Measurements from ENCODE around the gene ENTREP1. TPM values are rescaled to one million over a fixed set of nuclear protein-coding genes. Genes with fewer than 3 reads are reported as not detected.
"Not testable (repeated sequence)": the region's sequence is repeated elsewhere in the genome, so short reads cannot be mapped to it uniquely, and the experiment has no call there.

Gene ENTREP1
- total RNA-seq, 1 experiment from 2014 or later = not detected

DNA sequence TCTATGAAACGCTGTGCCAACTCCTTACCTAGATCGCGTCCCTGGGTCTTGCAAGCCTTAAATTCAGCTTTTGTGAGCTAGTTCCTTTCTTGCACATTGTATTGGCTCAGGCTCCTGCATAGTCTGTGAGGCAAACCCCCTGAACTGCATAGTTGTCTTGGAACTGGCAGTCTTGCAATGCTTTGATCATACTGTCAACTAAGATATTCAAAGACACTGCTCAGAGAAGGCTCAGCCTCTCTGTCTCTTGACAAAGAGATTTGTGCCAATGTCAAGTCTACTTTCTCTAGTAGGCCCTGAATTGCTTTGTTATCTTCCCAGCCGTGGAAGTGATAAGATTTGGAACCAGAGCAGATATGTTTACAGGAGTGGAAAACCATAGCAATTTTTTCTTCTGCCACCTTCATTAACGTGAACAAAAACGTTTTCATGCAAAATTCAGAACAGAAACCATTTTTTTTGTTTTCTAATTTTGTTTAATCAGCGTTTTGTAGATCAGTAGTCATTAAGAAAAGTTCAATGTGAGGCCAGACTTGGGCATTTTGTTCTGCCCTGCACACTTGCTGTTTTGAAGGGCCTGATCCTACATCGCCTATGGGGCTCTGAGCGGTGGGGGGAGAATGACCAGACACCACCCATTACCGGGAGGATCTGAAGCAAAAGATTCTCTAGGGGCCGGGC lies 27.6 kb upstream of the ENTREP1 start:
- Histone ChIP-seq H2AFZ (ENCODE audit: low read length) (no peak overlapping the region), H3K9me2 (replicated peaks; ENCODE audit: insufficient read depth, low read length) (no peaks in the 10 kb centered on the region), H3K4me2 (ENCODE audit: low read depth, low read length, poor library complexity, severe bottlenecking) (no peak overlapping the region), H3K27ac (ENCODE audit: low read length) (no peak overlapping the region), H3K4me3 (ENCODE audit: low read length) (no peak overlapping the region), H3K9me3 (ENCODE audit: low read length) (no peaks in the 10 kb centered on the region), H3K79me2 (ENCODE audit: low read length) (no peaks in the 10 kb centered on the region), H3K9ac (ENCODE audit: low read length) (no peak overlapping the region), H3K4me1 (ENCODE audit: low read length) (no peaks in the 10 kb centered on the region), H3K36me3 (ENCODE audit: insufficient read depth, low read length) (no peaks in the 10 kb centered on the region), H4K20me1 (ENCODE audit: insufficient read depth, low read depth, low read length) (no peaks in the 10 kb centered on the region), H3K27me3 (ENCODE audit: low read length) (no peaks in the 10 kb centered on the region)
- no peak for DNase-seq

DNA sequence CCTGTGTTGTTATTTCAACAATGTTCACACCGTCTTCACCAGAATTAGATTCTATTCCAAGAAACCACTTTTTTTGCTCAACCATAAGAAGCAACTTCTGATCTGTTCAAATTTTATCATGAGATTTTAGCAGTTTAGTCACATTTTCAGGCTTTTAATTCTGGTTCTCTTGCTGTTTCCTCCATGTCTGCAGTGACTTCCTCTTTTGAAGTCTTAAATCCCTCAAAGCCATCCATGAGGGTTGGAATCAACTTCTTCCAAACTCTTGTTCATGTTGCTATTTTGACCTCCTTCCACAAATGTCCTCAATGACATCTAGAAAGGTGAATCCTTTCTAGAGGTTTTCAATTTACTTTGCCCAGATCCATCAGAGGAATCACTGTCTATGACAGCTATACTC lies 25.7 kb upstream of the ENTREP1 start:
- Histone ChIP-seq H3K27me3 (ENCODE audit: low read length) (no peaks in the 10 kb centered on the region), H3K9ac (ENCODE audit: low read length) (no peak overlapping the region), H3K27ac (ENCODE audit: low read length) (no peak overlapping the region), H3K36me3 (ENCODE audit: insufficient read depth, low read length) (no peaks in the 10 kb centered on the region), H2AFZ (ENCODE audit: low read length) (no peak overlapping the region), H3K4me2 (ENCODE audit: low read depth, low read length, poor library complexity, severe bottlenecking) (no peak overlapping the region), H3K79me2 (ENCODE audit: low read length) (no peaks in the 10 kb centered on the region), H3K4me1 (ENCODE audit: low read length) (no peaks in the 10 kb centered on the region), H3K4me3 (ENCODE audit: low read length) (no peak overlapping the region), H3K9me2 (replicated peaks; ENCODE audit: insufficient read depth, low read length) (no peaks in the 10 kb centered on the region), H3K9me3 (ENCODE audit: low read length) (no peaks in the 10 kb centered on the region), H4K20me1 (ENCODE audit: insufficient read depth, low read depth, low read length) (no peaks in the 10 kb centered on the region)
- no peak for DNase-seq

DNA sequence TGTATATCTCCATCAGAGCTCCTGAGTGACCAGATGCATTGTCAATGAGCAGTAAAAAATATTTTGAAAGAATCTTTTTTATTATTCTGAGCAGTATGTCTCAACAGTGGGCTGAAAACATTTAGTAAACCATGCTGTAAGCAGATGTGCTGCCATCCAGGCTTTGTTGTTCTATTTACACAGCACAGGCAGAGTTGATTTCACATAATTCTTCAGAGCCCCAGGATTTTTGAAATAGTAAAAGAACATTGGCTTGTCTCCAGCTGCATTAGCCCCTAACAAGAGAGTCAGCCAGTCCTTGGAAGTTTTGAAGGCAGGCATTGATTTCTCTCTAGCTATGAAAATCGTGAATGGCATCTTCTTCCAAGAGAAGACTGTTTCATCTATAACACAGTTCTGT lies 25.2 kb upstream of the ENTREP1 start:
- H3K9ac ChIP-seq (ENCODE audit: low read length) = no peak overlapping the region
- H3K9me3 ChIP-seq (ENCODE audit: low read length) = no peaks in the 10 kb centered on the region
- H2AFZ ChIP-seq (ENCODE audit: low read length) = no peak overlapping the region
- no peaks in the 10 kb centered on the region for H3K9me2 ChIP-seq (replicated peaks; ENCODE audit: insufficient read depth, low read length)
- H3K27me3 ChIP-seq (ENCODE audit: low read length) = no peaks in the 10 kb centered on the region
- H3K4me2 ChIP-seq (ENCODE audit: low read depth, low read length, poor library complexity, severe bottlenecking) = no peak overlapping the region
- no peak for DNase-seq
- H3K4me1 ChIP-seq (ENCODE audit: low read length) = no peaks in the 10 kb centered on the region
- H3K79me2 ChIP-seq (ENCODE audit: low read length) = no peaks in the 10 kb centered on the region
- H3K27ac ChIP-seq (ENCODE audit: low read length) = no peak overlapping the region
- H3K4me3 ChIP-seq (ENCODE audit: low read length) = no peak overlapping the region
- H4K20me1 ChIP-seq (ENCODE audit: insufficient read depth, low read depth, low read length) = no peaks in the 10 kb centered on the region
- no peaks in the 10 kb centered on the region for H3K36me3 ChIP-seq (ENCODE audit: insufficient read depth, low read length)

DNA sequence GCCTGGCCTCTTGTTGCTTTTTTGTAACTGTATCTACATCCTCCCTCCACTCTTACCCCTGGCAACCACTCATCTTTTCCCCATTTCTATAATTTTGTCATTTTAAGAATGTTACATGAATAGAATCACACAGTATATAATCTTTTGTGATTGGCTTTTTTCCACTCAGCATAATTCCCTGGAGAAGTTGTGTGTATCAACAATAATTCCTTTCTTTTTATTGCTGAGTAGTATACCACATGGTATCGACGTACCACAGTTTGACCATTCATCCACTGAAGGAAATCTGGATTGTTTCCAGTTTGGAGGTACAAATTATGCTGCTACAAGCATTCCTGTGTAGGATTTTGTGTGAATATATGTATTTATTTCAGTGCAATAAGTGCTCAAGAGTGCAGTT lies 21.7 kb upstream of the ENTREP1 start:
- Histone ChIP-seq H3K9me3 (ENCODE audit: low read length) (no peaks in the 10 kb centered on the region), H3K9ac (ENCODE audit: low read length) (no peak overlapping the region)
- no peak for DNase-seq

GRCh38 chr9:69306895-69307445 lies 18.0 kb upstream of the ENTREP1 start:
- not testable (repeated sequence) for H3K27me3 ChIP-seq (ENCODE audit: low read length); H3K9ac ChIP-seq (ENCODE audit: low read length); H3K9me3 ChIP-seq (ENCODE audit: low read length); H3K36me3 ChIP-seq (ENCODE audit: insufficient read depth, low read length); H3K4me3 ChIP-seq (ENCODE audit: low read length); DNase-seq; H3K9me2 ChIP-seq (replicated peaks; ENCODE audit: insufficient read depth, low read length); H3K4me2 ChIP-seq (ENCODE audit: low read depth, low read length, poor library complexity, severe bottlenecking); H3K4me1 ChIP-seq (ENCODE audit: low read length); H2AFZ ChIP-seq (ENCODE audit: low read length); H3K27ac ChIP-seq (ENCODE audit: low read length); H3K79me2 ChIP-seq (ENCODE audit: low read length); H4K20me1 ChIP-seq (ENCODE audit: insufficient read depth, low read depth, low read length)

More for the DNA sequence above, 21.7 kb upstream of the ENTREP1 start:
- Histone ChIP-seq H3K9me2 (replicated peaks; ENCODE audit: insufficient read depth, low read length) (no peaks in the 10 kb centered on the region), H3K4me1 (ENCODE audit: low read length) (no peaks in the 10 kb centered on the region), H3K27me3 (ENCODE audit: low read length) (no peaks in the 10 kb centered on the region), H3K4me2 (ENCODE audit: low read depth, low read length, poor library complexity, severe bottlenecking) (no peak overlapping the region), H4K20me1 (ENCODE audit: insufficient read depth, low read depth, low read length) (no peaks in the 10 kb centered on the region), H3K27ac (ENCODE audit: low read length) (no peak overlapping the region), H2AFZ (ENCODE audit: low read length) (no peak overlapping the region), H3K4me3 (ENCODE audit: low read length) (no peak overlapping the region), H3K36me3 (ENCODE audit: insufficient read depth, low read length) (no peaks in the 10 kb centered on the region), H3K79me2 (ENCODE audit: low read length) (no peaks in the 10 kb centered on the region)

DNA sequence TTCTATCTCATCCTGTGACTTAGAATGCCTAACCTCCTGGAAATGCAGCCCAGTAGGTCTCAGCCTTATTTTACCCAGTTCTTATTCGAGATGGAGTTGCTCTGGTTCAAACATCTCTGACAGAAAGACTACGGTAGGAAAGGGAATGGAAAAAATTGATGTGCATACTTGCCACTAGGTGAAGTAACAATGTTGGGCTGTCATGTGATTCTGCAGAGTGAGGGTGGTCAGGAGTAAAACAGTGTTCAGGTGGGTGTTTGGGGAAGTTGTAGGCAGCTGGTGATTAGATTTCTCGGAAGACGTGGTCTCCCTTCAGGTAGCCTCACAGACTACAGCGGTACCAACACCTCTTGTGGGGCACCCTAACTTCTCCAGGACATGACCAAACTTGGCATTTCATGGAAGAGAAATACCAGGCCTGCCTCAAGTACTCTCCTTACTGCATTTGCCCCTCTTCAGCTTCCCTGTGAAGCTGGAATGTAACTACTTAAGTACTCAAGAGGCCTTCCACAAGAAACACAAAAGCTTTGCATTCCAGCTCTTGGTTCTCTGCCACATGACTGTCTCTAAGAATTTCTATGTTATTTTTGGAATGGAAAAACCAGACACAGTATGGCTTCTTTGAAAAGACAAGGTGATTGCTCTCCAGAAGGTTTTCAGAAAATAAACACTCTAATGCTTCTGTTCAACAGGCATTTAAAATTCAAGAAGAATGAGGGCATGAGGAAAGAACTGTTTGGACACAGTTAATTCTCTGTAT lies 17.4 kb upstream of the ENTREP1 start:
- no peaks in the 10 kb centered on the region for H4K20me1 ChIP-seq (ENCODE audit: insufficient read depth, low read depth, low read length)
- DNase-seq = no peak
- H3K27me3 ChIP-seq (ENCODE audit: low read length) = no peaks in the 10 kb centered on the region
- no peak overlapping the region for H2AFZ ChIP-seq (ENCODE audit: low read length)
- H3K9ac ChIP-seq (ENCODE audit: low read length) = no peak overlapping the region
- no peak overlapping the region for H3K27ac ChIP-seq (ENCODE audit: low read length)
- H3K4me2 ChIP-seq (ENCODE audit: low read depth, low read length, poor library complexity, severe bottlenecking) = no peak overlapping the region
- H3K4me1 ChIP-seq (ENCODE audit: low read length) = no peaks in the 10 kb centered on the region
- no peaks in the 10 kb centered on the region for H3K79me2 ChIP-seq (ENCODE audit: low read length)
- H3K36me3 ChIP-seq (ENCODE audit: insufficient read depth, low read length) = no peaks in the 10 kb centered on the region
- H3K4me3 ChIP-seq (ENCODE audit: low read length) = no peak overlapping the region
- H3K9me3 ChIP-seq (ENCODE audit: low read length) = peaks cover 3% of the 10 kb centered on the region; the same call in 1 of the 2 replicates
- no peaks in the 10 kb centered on the region for H3K9me2 ChIP-seq (replicated peaks; ENCODE audit: insufficient read depth, low read length)

DNA sequence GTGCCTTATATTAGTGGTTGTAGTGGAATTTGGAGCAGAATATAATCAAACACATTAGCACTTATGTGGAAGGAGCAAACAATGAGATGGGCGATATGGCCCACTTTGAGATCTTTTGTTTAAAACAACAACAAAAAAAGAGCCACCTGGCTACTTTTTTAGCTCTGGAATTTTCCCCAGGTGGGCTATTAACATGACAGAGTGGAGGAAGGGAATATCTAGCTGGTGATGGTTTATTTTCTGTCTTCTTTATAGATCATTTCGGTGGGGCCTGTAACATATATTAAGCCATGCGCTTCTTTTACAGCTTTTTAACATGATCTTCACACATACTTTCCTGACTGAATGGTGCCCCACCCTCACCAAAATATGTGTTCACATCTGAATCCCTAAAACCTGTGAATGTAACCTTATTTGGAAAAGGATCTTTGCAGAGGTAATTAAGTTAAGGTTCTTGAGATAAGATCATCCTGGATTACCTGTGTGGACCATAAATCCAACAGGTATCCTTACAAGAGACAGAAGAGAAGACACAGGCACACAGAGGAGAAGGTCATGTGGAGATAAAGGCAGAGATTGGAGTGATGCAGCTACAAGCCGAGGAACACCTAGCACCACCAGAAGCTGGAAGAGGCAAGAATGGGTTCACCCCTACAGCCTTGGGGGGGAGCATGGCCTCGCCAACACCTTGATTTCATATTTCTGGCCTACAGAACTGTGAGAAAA lies 16.6 kb upstream of the ENTREP1 start:
- H3K9me3 ChIP-seq (ENCODE audit: low read length) = peaks cover 9% of the 10 kb centered on the region; the same call in 1 of the 2 replicates
- DNase-seq = no peak
- H3K4me2 ChIP-seq (ENCODE audit: low read depth, low read length, poor library complexity, severe bottlenecking) = no peak overlapping the region
- no peaks in the 10 kb centered on the region for H3K4me1 ChIP-seq (ENCODE audit: low read length)
- no peaks in the 10 kb centered on the region for H3K36me3 ChIP-seq (ENCODE audit: insufficient read depth, low read length)
- H3K27ac ChIP-seq (ENCODE audit: low read length) = no peak overlapping the region
- H3K4me3 ChIP-seq (ENCODE audit: low read length) = no peak overlapping the region
- no peak overlapping the region for H3K9ac ChIP-seq (ENCODE audit: low read length)
- H3K9me2 ChIP-seq (replicated peaks; ENCODE audit: insufficient read depth, low read length) = no peaks in the 10 kb centered on the region
- H4K20me1 ChIP-seq (ENCODE audit: insufficient read depth, low read depth, low read length) = no peaks in the 10 kb centered on the region
- no peaks in the 10 kb centered on the region for H3K27me3 ChIP-seq (ENCODE audit: low read length)
- no peak overlapping the region for H2AFZ ChIP-seq (ENCODE audit: low read length)
- H3K79me2 ChIP-seq (ENCODE audit: low read length) = no peaks in the 10 kb centered on the region

- no peak overlapping the region for H3K27ac ChIP-seq (ENCODE audit: low read length)
- DNase-seq = no peak
- H3K27me3 ChIP-seq (ENCODE audit: low read length) = no peaks in the 10 kb centered on the region
- peaks cover 11% of the 10 kb centered on the region; the same call in 1 of the 2 replicates for H3K9me3 ChIP-seq (ENCODE audit: low read length)
- no peaks in the 10 kb centered on the region for H4K20me1 ChIP-seq (ENCODE audit: insufficient read depth, low read depth, low read length)
- no peaks in the 10 kb centered on the region for H3K79me2 ChIP-seq (ENCODE audit: low read length)
- no peaks in the 10 kb centered on the region for H3K36me3 ChIP-seq (ENCODE audit: insufficient read depth, low read length)
- H2AFZ ChIP-seq (ENCODE audit: low read length) = no peak overlapping the region
- H3K9ac ChIP-seq (ENCODE audit: low read length) = no peak overlapping the region
- H3K4me1 ChIP-seq (ENCODE audit: low read length) = no peaks in the 10 kb centered on the region
- H3K9me2 ChIP-seq (replicated peaks; ENCODE audit: insufficient read depth, low read length) = no peaks in the 10 kb centered on the region
- no peak overlapping the region for H3K4me3 ChIP-seq (ENCODE audit: low read length)
- H3K4me2 ChIP-seq (ENCODE audit: low read depth, low read length, poor library complexity, severe bottlenecking) = no peak overlapping the region
Measured at GRCh38 chr9:69313175-69313574, 11.8 kb upstream of the ENTREP1 start.

All from Karpas-422 (cell line).